Sigmoid colon (tissue), 7 donors: ENCODE results near the gene SDCCAG8. TPM values are rescaled to one million over a fixed set of nuclear protein-coding genes. Genes with fewer than 3 reads are reported as not detected.

ENCODE experiments used
- DNase-seq: peaks from one replicate; pipeline ENCODE4 v3.0.0-alpha.2; 2019
- H3K27ac ChIP-seq, 4 donors: fragments of 200-600 bp; sonication (generic); one replicate each; pipeline ENCODE4 v1.5.1; 2016 to 2019; ENCODE audit warnings: mild to moderate bottlenecking in 1 of 4
- H3K27me3 ChIP-seq, 3 donors: fragments of 200-600 bp; sonication (generic); one replicate each; pipeline ENCODE4 v1.5.1; 2019; ENCODE audit warnings: mild to moderate bottlenecking in 1 of 3
- H3K36me3 ChIP-seq, 4 donors: fragments of 200-600 bp; sonication (generic); one replicate each; pipeline ENCODE4 v1.5.1; 2016 to 2019
- H3K4me1 ChIP-seq, 4 donors: fragments of 200-600 bp; sonication (generic); one replicate each; pipeline ENCODE4 v1.5.1; 2017 to 2019
- H3K4me3 ChIP-seq, 4 donors: fragments of 200-600 bp; sonication (generic); one replicate each; pipeline ENCODE4 v1.5.1; 2017 to 2019; ENCODE audit warnings: mild to moderate bottlenecking in 2 of 4, moderate library complexity in 1 of 4
- H3K9me3 ChIP-seq, 4 donors: fragments of 200-600 bp in 3 of 4; sonication (generic) in 3 of 4; one replicate each; pipeline versions ENCODE4 v1.5.1 to v1.6.1; 2013 to 2019
- EP300 ChIP-seq, 4 donors: sonication (generic); formaldehyde crosslinking; IDR thresholded peaks; one replicate each; pipeline ENCODE4 v1.6.1; 2017; ENCODE audit warnings: antibody characterized with exemption in 4 of 4
- POLR2A ChIP-seq, 2 donors: fragments of 450-650 bp; IDR thresholded peaks; one replicate each; pipeline ENCODE4 v1.6.1; 2016; ENCODE audit warnings: antibody characterized with exemption in 2 of 2, mild to moderate bottlenecking in 2 of 2, moderate library complexity in 2 of 2
- POLR2AphosphoS5 ChIP-seq, 4 donors: sonication (generic); formaldehyde crosslinking; IDR thresholded peaks; one replicate each; pipeline ENCODE4 v1.6.1; 2017; ENCODE audit warnings: antibody characterized with exemption in 4 of 4
- WGBS, 2 donors: extraction: QIAGEN DNeasy Blood & Tissue Kit; methylation state at CpG; one replicate each; pipeline ENCODE4 v1.1.7; 2013; 5-methylcytosine and 5-hydroxymethylcytosine counted together
- intact Hi-C: fragments of 100-400 bp; cut with DNase I; formaldehyde crosslinking; loops from one replicate; pipeline ENCODE4 v1.15.1; 2023
- polyA plus RNA-seq, 3 donors: library from polyadenylated mRNA; stranded (reverse); fragments of 200-250 nt; gene quantifications; one replicate each; pipeline ENCODE4 v1.2.3, GENCODE V29; 2013
- total RNA-seq, 4 donors: library from RNA; depleted of rRNA; stranded (reverse); fragments of >200 nt; gene quantifications; one replicate each; pipeline ENCODE4 v1.1.0, GENCODE V29; 2016
- TF ChIP-seq, protein P1 (sequence below), 4 experiments: fragments of 450-650 bp in 3 of 4; fragments of 200-600 bp in 1 of 4; IDR thresholded peaks; one replicate each; pipeline ENCODE4 v1.5.1; 2016 to 2019; ENCODE audit warnings: antibody characterized with exemption in 4 of 4, mild to moderate bottlenecking in 3 of 4, moderate library complexity in 2 of 4
- donor health status: healthy with polysubstance abuse.
- donor health status: Bipolar disorder and iron deficiency.
- donor health status: healthy.

Gene SDCCAG8
- total and polyA plus RNA-seq, 7 donors, result 15.6 to 49.7 (median 30.3) TPM

DNA sequence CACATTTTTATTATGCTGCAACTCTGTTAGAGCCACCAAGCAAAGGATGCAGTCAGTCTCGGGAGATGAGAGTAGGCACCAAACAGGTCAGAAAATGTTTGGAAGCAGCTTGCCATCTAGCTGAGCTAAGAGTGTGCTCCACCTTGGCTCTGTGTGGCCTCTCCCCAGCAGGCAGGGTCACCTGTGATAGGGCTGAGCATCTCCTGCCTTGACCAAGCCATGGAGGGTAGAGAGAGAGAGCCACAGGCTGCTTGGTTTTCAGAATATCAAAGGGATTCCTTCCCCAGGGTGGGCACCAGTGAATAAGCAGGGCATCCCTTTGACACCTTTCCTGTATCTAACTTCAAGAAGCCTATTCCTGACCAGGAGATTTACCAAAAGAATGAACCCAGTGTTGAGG, 135.5 kb downstream of the SDCCAG8 start:
- Histone ChIP-seq H3K27me3 (no peaks in the 10 kb centered on the region), H3K36me3 (no peaks in the 10 kb centered on the region), H3K9me3 (no peaks in the 10 kb centered on the region), H3K4me1 (no peaks in the 10 kb centered on the region), H3K4me3 (no peak overlapping the region), H3K27ac (no peak overlapping the region)
- DNase-seq, result no peak
- no peak for TF ChIP-seq EP300 (IDR thresholded peaks at IDR 0.05)
- TF ChIP-seq POLR2A (IDR thresholded peaks at IDR 0.05), result no peak
- TF ChIP-seq, protein P1, sequence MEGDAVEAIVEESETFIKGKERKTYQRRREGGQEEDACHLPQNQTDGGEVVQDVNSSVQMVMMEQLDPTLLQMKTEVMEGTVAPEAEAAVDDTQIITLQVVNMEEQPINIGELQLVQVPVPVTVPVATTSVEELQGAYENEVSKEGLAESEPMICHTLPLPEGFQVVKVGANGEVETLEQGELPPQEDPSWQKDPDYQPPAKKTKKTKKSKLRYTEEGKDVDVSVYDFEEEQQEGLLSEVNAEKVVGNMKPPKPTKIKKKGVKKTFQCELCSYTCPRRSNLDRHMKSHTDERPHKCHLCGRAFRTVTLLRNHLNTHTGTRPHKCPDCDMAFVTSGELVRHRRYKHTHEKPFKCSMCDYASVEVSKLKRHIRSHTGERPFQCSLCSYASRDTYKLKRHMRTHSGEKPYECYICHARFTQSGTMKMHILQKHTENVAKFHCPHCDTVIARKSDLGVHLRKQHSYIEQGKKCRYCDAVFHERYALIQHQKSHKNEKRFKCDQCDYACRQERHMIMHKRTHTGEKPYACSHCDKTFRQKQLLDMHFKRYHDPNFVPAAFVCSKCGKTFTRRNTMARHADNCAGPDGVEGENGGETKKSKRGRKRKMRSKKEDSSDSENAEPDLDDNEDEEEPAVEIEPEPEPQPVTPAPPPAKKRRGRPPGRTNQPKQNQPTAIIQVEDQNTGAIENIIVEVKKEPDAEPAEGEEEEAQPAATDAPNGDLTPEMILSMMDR (IDR thresholded peaks at IDR 0.05), result no peak
- no peak for TF ChIP-seq POLR2AphosphoS5 (IDR thresholded peaks at IDR 0.05)
- intact Hi-C loops, result no loop called here
- 91 to 99% methylated on average over 1 of the region's 1 CpG for WGBS, 2 donors

DNA sequence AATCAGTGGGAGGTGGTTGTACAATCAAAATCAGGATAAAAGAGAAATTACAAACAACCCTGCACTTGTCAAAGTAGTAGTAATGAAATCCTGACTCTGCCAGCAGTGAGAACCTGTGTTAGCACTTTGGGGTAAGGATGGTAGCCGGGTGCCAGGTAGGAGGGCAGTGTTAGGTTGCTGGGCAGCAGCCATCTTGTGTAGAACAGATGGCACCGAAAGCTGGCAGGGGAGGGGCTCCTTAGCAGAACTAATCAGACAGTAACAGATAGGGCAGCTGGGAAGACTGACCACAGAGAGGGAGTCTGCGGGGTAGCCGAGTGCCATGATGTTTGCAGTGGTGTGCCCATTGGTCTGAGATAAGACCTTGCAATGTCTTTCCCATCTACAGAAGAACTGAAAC, 137.3 kb downstream of the SDCCAG8 start:
- 96% methylated on average over 4 of the region's 4 CpGs for WGBS, 2 donors
- no peak overlapping the region for H3K4me3 ChIP-seq
- no peaks in the 10 kb centered on the region for H3K36me3 ChIP-seq
- no peak for TF ChIP-seq POLR2A (IDR thresholded peaks at IDR 0.05)
- no peak for TF ChIP-seq EP300 (IDR thresholded peaks at IDR 0.05)
- TF ChIP-seq, protein P1 (IDR thresholded peaks at IDR 0.05), result no peak
- TF ChIP-seq POLR2AphosphoS5 (IDR thresholded peaks at IDR 0.05), result no peak
- intact Hi-C loops, result no loop called here
- H3K4me1 ChIP-seq, result no peaks in the 10 kb centered on the region
- no peak for DNase-seq
- no peak overlapping the region for H3K27ac ChIP-seq
- H3K27me3 ChIP-seq, result no peaks in the 10 kb centered on the region
- H3K9me3 ChIP-seq, result no peaks in the 10 kb centered on the region

DNA sequence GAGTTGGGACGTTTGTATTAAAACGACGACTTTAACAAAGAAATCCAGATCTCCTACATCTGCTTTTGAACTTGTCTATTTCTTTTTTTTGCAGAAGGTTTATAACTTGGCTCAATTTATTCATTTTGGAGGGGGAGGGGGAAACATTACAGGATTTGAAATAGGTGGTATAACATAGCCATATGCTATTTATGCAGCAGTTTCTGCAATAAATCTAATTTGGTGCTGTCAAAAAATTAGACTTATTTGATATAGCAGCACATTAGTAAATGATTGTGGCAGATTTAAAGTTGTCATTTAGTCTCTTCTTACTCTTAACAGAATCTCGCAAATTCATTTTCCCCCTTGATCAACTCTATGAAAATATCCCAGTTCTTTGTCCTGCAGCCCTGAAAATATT, 138.2 kb downstream of the SDCCAG8 start:
- no peaks in the 10 kb centered on the region for H3K4me1 ChIP-seq
- no peak for DNase-seq
- 91 to 93% methylated on average over 4 of the region's 4 CpGs for WGBS, 2 donors
- no peak overlapping the region for H3K4me3 ChIP-seq
- no peaks in the 10 kb centered on the region for H3K9me3 ChIP-seq
- intact Hi-C loops, result no loop called here
- H3K27ac ChIP-seq, result no peak overlapping the region
- TF ChIP-seq EP300 (IDR thresholded peaks at IDR 0.05) (no peak), POLR2A (IDR thresholded peaks at IDR 0.05) (no peak), POLR2AphosphoS5 (IDR thresholded peaks at IDR 0.05) (no peak)
- TF ChIP-seq, protein P1 (IDR thresholded peaks at IDR 0.05), result no peak
- H3K36me3 ChIP-seq, result no peaks in the 10 kb centered on the region
- H3K27me3 ChIP-seq, result no peaks in the 10 kb centered on the region

DNA sequence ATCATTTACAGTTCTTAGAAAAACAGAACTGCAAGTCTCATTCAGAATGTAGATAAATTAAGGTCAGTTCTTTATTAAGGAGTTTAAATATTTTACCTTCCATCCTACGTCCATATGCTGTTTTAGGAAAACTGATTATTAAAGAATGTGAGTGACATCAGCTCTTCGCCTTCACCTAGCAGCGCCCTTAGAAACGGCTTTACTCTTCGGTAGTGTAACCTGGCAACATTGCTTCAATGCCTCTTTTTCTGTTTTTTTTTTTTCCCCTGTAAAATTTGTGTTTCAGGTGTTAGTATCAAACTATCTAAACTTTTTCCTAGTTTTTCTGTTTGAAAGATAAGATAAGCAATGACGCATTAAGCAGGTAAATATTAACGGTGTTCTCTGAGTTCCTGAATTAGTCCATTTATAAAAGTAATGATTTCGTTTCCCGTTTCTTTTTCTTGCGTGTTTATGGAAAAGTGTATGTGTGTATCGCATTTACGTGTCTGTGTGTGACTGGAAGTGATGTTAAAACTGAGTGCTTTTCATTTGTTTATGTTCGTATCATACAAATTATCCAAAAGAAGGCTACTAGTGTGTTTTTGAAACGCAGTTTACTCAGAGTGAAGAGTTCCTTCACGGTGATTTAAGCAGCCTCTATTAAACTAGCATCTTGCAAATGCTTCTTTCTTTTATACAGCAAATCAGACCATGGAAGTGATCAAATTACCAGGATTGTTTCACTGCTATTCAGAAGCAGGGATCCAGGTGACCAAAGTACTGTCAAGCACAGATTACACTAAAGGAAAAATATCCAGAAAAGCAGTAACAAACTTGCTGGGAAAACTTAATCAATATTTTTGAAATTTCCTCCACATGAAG, 139.0 kb downstream of the SDCCAG8 start:
- Histone ChIP-seq H3K4me1 (no peaks in the 10 kb centered on the region), H3K36me3 (no peaks in the 10 kb centered on the region), H3K27me3 (no peaks in the 10 kb centered on the region), H3K4me3 (no peak overlapping the region), H3K27ac (no peak overlapping the region), H3K9me3 (no peaks in the 10 kb centered on the region)
- WGBS, 2 donors, result 89 to 93% methylated on average over 15 of the region's 15 CpGs
- no peak for TF ChIP-seq POLR2AphosphoS5 (IDR thresholded peaks at IDR 0.05)
- TF ChIP-seq POLR2A (IDR thresholded peaks at IDR 0.05), result no peak
- no peak for TF ChIP-seq EP300 (IDR thresholded peaks at IDR 0.05)
- TF ChIP-seq, protein P1 (IDR thresholded peaks at IDR 0.05), result no peak
- no peak for DNase-seq
- intact Hi-C loops, result no loop called here
